SJCRH30 (cell line): ENCODE data around the gene METTL21C. TPM values are rescaled to one million over a fixed set of nuclear protein-coding genes. Genes with fewer than 3 reads are reported as not detected.
A peak's percentile ranks its signal among the peaks of the same experiment; 100 is the strongest.

Experiments
- DNase-seq, 2 experiments: peaks; one replicate each; pipeline ENCODE4 v3.0.0-alpha.2; 2015 to 2020
- H3K27ac ChIP-seq: fragments of 250-450 bp; sonication (Bioruptor Pico); 2 replicates; pipeline ENCODE4 v1.5.1; 2020; ENCODE audit warnings: mild to moderate bottlenecking, moderate library complexity
- H3K27me3 ChIP-seq: fragments of 250-450 bp; sonication (Bioruptor Pico); 2 replicates; pipeline ENCODE4 v1.5.1; 2020; ENCODE audit warnings: mild to moderate bottlenecking, moderate library complexity
- H3K36me3 ChIP-seq: fragments of 250-450 bp; sonication (Bioruptor Pico); 2 replicates; pipeline ENCODE4 v1.5.1; 2020; ENCODE audit warnings: mild to moderate bottlenecking, moderate library complexity
- H3K4me1 ChIP-seq: fragments of 250-450 bp; sonication (Bioruptor Pico); 2 replicates; pipeline ENCODE4 v1.5.1; 2020; ENCODE audit warnings: mild to moderate bottlenecking, moderate library complexity
- H3K4me3 ChIP-seq: fragments of 250-450 bp; sonication (Bioruptor Pico); 2 replicates; pipeline ENCODE4 v1.5.1; 2020; ENCODE audit warnings: mild to moderate bottlenecking, moderate library complexity
- H3K9me3 ChIP-seq: fragments of 250-450 bp; sonication (Bioruptor Pico); replicated peaks from 2 replicates; pipeline ENCODE4 v1.5.1; 2020; ENCODE audit warnings: mild to moderate bottlenecking, moderate library complexity
- total RNA-seq: library from RNA; depleted of rRNA; stranded (reverse); fragments of >200 nt; shearing (Covaris generic); gene quantifications from 2 replicates; pipeline ENCODE4 v1.2.3, GENCODE V29; 2014

METTL21C gene
- total RNA-seq, 1 experiment from 2014 or later, result not detected

DNA sequence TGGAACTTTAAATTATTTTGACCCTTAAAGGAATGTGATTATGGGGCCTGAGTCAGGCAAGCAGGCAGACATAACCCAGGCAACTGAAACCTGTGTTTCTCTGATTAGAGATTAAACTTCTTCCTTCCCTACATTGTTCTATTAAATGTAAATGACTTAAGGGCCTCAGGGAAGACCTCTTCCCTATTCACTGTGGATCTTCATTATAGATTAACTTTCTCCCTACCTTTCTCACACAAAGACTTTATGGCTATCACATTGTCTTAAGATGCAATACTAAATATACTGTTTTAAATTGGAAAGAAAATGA, 8.8 kb upstream of the METTL21C start:
- Histone ChIP-seq H3K27me3 (no peaks in the 10 kb centered on the region), H3K36me3 (no peaks in the 10 kb centered on the region), H3K4me3 (no peak overlapping the region), H3K9me3 (0 out of 2 replicates have a peak, but pooled peaks cover under 1% of the 10 kb centered on the region), H3K27ac (no peak overlapping the region), H3K4me1 (peaks cover 23% of the 10 kb centered on the region)
- DNase-seq, result no peak

DNA sequence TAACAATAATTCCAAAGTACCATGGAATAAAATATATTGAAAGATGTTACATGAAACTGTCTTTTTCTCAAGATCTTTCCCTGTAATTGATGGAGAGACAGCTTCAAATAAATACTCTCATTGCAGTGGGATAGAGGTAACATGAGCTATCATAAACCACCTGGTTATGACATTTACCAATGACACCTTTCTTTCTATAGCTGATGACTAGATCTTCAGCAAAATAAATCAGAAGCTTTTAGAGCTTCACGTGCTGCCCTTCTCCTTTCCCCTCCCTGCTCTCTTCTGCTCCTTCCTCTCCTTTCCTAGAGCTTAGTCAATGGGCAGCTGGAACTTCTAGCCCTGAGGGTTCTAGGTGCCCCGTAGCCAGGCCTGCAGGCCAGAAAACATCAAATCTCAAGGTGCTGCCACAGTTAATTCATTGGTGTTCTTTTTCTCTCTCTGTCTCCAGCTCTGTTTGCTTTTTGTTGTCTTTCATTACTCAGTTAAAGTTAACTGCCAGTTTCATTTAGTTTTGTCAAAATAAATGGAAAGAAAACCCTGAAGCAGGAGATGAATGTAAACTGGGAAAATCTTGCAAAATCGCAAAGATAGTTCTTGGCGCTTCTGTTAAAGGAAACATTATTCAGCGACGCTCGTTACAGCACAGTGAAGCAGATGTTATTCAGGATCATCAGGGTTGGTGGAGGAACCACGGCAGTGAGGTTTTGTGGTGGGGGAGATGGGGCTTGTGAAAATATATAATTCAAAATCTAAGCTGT, 8.3 kb upstream of the METTL21C start:
- Histone ChIP-seq H3K4me1 (peaks cover 22% of the 10 kb centered on the region), H3K4me3 (no peak overlapping the region), H3K27me3 (no peaks in the 10 kb centered on the region)

DNA sequence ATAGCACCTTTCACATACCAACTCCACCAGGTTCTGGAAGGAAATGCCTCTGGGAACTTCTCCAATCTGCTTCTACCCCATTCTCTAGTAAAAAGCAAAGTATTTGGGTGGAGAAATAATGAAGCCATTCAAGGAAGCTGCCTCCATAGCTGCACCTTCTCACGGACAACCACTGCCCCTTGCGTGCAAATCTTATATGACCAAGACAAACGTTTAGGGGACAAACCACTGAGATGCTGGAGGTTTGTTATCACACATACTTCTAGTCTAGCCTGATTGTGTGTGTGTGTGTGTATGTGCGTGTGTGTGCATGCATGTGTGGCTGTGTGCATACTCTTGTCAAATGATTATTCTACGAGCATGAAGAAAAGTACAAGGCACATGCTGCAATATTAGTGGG, 6.5 kb upstream of the METTL21C start:
- Histone ChIP-seq H3K27me3 (no peaks in the 10 kb centered on the region), H3K9me3 (0 out of 2 replicates have a peak, but pooled peaks cover 2% of the 10 kb centered on the region), H3K36me3 (no peaks in the 10 kb centered on the region), H3K27ac (no peak overlapping the region), H3K4me3 (no peak overlapping the region), H3K4me1 (peaks cover 8% of the 10 kb centered on the region; the same call in 1 of the 2 replicates)
- DNase-seq, result no peak

More for the DNA sequence above, 8.3 kb upstream of the METTL21C start:
- DNase-seq, result no peak
- Histone ChIP-seq H3K36me3 (no peaks in the 10 kb centered on the region), H3K27ac (no peak overlapping the region), H3K9me3 (0 out of 2 replicates have a peak, but pooled peaks cover 2% of the 10 kb centered on the region)

DNA sequence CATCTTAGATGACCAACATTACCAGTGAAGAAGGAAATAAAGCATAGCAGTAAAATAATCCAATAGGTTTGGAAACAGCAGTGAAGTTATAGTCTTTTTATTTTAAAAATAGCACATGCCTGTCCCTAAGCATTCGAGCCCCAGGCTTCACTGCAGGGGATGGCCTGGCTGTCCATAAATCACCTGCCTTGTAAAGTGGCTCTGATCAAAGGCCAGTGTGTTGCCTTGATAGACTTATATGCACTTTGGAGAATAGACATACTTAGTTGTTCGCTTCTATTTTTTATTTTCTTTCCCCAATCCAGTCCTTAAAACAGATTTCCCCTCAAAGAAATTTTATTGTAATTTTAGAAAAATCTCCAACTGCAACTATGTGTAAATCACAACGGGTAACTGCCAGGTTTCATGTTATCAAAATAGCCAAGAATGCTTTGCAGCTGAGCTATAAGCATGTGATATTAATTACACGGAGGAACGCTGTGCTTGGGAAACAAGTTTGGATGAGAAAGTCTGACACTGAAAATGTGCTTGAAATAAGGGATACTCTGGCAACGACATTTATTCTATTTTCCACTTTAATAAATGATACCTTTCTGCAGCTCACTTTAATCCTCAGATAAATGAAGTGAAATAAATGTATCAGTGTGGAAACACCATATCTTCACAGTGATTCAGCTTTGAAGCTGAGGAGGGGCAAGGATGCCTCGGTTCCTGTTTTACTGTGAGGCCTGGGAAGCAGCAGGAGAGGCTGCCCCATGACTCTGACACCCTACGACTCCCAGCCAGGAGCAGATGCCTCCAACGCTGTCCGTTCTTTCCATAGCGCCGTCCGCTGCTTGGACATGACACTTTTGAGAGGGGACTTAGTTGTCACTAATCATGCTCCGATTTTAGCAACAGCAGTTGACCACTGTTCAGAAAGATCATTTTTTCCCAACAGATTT, 5.5 kb upstream of the METTL21C start:
- Histone ChIP-seq H3K27me3 (no peaks in the 10 kb centered on the region), H3K4me3 (no peak overlapping the region), H3K9me3 (0 out of 2 replicates have a peak, but pooled peaks cover 2% of the 10 kb centered on the region), H3K27ac (no peak overlapping the region), H3K36me3 (no peaks in the 10 kb centered on the region), H3K4me1 (peaks cover 7% of the 10 kb centered on the region; the same call in 1 of the 2 replicates)
- DNase-seq, result no peak

DNA sequence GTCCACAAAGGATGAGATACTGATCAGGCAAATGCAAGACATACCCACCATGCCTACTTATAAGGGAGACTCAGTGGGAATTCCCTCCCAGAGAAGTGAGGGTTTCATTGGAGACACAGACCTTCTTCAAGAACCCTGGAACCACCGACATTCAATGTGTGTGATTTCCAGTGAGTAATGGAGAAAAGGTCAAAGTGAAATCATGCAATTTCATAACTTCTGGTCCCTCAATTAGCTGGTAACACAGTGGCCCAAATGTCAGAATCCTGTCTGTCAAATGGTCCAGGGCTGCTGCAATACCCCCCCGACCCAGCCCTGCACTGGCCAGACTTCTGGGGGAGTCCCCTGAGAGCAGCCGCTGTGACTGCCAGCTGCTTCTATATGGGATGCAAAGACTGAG, 4.7 kb upstream of the METTL21C start:
- H3K4me1 ChIP-seq, result no peaks in the 10 kb centered on the region
- no peak overlapping the region for H3K27ac ChIP-seq
- DNase-seq, result no peak
- 0 out of 2 replicates have a peak, but pooled peaks cover 2% of the 10 kb centered on the region for H3K9me3 ChIP-seq
- no peaks in the 10 kb centered on the region for H3K36me3 ChIP-seq
- H3K27me3 ChIP-seq, result no peaks in the 10 kb centered on the region
- H3K4me3 ChIP-seq, result no peak overlapping the region

DNA sequence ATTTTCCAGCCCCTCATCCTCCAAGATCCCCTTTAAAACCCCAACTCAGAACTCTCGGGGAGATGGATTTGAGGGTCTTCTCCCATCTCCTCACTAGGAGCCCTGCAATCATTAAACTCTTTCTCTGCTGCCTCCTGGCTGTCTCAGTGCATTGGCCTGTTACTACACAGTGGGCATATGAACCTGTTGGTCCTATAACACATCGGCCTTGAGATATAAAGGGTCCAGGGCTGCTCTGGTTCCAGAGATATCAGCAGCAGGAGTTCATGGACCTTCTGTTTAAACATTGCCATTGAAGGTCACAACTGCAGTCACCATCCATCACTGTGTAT, 3.8 kb upstream of the METTL21C start:
- Histone ChIP-seq H3K27me3 (no peaks in the 10 kb centered on the region), H3K4me1 (no peaks in the 10 kb centered on the region; the same call in 1 of the 2 replicates), H3K27ac (no peak overlapping the region), H3K9me3 (0 out of 2 replicates have a peak, but pooled peaks cover 2% of the 10 kb centered on the region), H3K36me3 (no peaks in the 10 kb centered on the region), H3K4me3 (no peak overlapping the region)
- DNase-seq, result no peak

DNA sequence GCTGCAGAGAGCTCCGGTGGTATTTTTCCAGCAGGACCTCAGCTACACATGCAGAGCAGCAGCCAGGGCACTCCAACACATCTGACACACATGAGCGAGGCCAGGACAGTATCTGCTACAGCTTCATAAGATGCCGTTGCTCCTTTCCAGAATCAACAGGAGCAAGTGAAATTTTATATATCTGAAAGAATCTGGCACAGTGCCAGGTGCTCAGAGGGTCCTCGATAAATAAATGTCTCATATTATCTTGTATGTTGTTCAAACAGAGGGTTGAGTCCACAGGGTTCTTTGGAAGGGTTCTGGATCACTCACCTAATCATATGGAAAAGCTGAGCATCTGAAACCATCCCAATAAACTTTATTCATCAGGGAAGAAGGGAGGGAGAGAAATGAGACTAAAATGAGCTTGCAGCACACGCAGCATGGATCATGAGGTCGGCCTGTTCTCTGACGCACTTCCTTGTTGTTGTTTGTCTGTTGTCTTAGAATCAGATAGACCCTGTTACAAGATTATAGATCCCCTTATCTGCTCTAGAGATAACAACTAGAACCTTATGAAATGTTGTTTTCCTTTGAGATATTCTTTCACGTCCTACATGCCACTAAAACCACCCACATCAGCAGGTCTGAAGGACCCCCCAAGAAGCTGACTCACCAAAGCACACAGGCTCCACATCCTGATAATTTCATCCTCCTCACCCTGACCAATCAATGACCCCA, 3.2 kb upstream of the METTL21C start:
- H3K36me3 ChIP-seq, result no peaks in the 10 kb centered on the region
- no peak for DNase-seq
- H3K9me3 ChIP-seq, result 0 out of 2 replicates have a peak, but pooled peaks cover 2% of the 10 kb centered on the region
- no peaks in the 10 kb centered on the region for H3K27me3 ChIP-seq
- no peak overlapping the region for H3K4me3 ChIP-seq
- H3K4me1 ChIP-seq, result peaks cover 2% of the 10 kb centered on the region; the same call in 1 of the 2 replicates
- H3K27ac ChIP-seq, result no peak overlapping the region

DNA sequence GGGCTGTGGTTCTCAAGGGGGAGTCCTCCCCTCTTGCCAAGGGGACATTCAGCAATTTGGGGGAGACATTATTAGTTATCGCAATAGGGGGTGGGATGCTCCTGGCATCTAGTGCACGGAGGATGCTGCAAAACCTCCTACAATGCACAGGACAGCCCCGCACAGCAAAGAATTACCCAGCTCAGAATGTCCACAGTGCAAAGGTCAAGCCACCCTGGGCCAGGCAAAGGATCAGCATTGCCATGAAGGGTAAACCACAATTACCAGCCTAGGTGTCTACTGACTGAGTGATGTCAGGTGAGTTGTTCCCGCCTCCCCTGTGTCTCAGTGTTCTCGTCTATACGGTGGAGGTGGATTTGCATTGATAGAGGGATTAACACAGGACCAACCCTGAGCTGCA, 2.4 kb upstream of the METTL21C start:
- H3K36me3 ChIP-seq, result no peaks in the 10 kb centered on the region
- DNase-seq, result no peak
- 0 out of 2 replicates have a peak, but pooled peaks cover 2% of the 10 kb centered on the region for H3K9me3 ChIP-seq
- no peak overlapping the region for H3K4me3 ChIP-seq
- peaks cover 2% of the 10 kb centered on the region; the same call in 1 of the 2 replicates for H3K4me1 ChIP-seq
- no peaks in the 10 kb centered on the region for H3K27me3 ChIP-seq
- no peak overlapping the region for H3K27ac ChIP-seq

DNA sequence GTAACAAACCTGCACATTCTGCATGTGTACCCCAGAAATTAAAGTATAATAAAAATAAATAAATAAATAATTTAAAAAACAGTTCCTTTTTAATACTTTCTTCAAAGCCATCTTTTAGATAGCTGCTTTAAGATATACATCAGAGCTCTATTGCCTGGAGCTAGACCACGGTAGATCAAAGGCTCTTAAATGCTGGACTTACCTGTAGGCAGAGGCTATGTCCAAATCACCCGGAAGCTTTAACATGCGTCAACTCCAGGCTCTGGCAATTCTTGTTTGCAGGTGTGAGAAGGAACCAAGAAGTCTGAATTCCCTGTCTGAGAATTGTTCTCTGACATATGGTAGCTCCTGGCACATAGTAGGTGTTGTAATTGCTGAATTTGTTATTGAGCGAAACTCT, 1.6 kb upstream of the METTL21C start:
- Histone ChIP-seq H3K4me1 (peaks cover 2% of the 10 kb centered on the region; the same call in 1 of the 2 replicates), H3K4me3 (no peak overlapping the region), H3K27me3 (no peaks in the 10 kb centered on the region), H3K36me3 (no peaks in the 10 kb centered on the region), H3K27ac (no peak overlapping the region), H3K9me3 (0 out of 2 replicates have a peak, but pooled peaks cover 2% of the 10 kb centered on the region)
- no peak for DNase-seq

DNA sequence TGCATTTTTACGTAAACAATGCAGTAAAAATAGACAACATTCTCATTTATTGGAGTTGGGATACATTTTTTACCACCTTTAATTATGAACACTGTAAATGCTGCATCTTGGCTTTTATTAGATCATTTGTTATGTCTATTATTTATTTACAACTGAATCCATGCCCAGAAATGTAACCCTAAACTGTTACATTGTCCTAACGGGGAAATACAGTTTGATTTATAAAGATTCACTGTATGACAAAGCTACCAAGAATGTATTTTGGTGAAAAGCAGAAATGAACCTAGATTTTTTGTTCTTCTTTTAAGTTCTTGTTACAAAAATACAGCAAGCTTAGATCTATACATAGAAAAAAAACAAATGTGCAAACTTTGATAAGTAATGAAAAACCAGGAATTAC, 1.1 kb downstream of the METTL21C start:
- H3K27ac ChIP-seq, result no peak overlapping the region
- H3K4me3 ChIP-seq, result no peak overlapping the region
- H3K4me1 ChIP-seq, result peaks cover 2% of the 10 kb centered on the region; the same call in 1 of the 2 replicates
- no peaks in the 10 kb centered on the region for H3K36me3 ChIP-seq
- no peak for DNase-seq
- 0 out of 2 replicates have a peak, but pooled peaks cover 2% of the 10 kb centered on the region for H3K9me3 ChIP-seq
- H3K27me3 ChIP-seq, result no peaks in the 10 kb centered on the region

DNA sequence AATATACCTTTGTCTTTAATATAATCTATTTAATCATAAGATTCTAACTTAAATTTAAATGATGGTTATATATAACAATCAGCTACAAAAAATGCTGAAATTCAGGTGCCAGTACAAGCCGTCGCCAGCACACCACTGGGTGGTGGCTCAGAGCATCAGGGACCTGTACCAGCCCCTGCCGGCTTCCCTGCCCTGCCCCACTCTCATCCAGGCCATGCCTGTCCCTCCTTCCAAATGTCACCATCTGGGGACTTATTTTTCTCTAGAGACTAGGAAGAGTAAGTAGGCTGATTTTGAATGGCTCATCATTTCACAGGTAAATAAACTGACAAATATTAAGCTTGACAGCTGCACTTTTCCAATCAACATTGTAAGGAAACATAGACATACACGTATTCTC, 1.6 kb downstream of the METTL21C start:
- no peak overlapping the region for H3K4me3 ChIP-seq
- peaks cover 2% of the 10 kb centered on the region; the same call in 1 of the 2 replicates for H3K4me1 ChIP-seq
- no peaks in the 10 kb centered on the region for H3K36me3 ChIP-seq
- DNase-seq, result no peak
- H3K27ac ChIP-seq, result no peak overlapping the region
- no peaks in the 10 kb centered on the region for H3K9me3 ChIP-seq
- H3K27me3 ChIP-seq, result no peaks in the 10 kb centered on the region

DNA sequence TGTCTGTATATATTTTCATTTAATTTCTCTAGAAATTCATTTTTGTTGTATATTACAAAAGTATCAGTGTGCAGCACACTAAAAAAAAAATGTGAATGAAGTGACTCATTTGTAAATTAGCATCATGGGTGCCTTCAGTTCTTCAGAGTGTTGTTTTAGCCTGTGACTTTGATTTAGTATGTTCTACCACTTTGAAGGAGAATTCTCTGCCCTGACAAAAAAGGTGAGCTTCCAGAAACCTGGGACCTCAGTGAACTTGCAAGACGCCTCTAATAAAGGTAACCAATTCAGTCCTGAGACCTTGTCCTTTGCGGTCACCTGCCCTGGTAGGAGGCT, 2.4 kb downstream of the METTL21C start:
- Histone ChIP-seq H3K9me3 (no peaks in the 10 kb centered on the region), H3K27me3 (no peaks in the 10 kb centered on the region), H3K36me3 (no peaks in the 10 kb centered on the region), H3K27ac (no peak overlapping the region), H3K4me1 (peaks cover 2% of the 10 kb centered on the region; the same call in 1 of the 2 replicates), H3K4me3 (no peak overlapping the region)
- no peak for DNase-seq

DNA sequence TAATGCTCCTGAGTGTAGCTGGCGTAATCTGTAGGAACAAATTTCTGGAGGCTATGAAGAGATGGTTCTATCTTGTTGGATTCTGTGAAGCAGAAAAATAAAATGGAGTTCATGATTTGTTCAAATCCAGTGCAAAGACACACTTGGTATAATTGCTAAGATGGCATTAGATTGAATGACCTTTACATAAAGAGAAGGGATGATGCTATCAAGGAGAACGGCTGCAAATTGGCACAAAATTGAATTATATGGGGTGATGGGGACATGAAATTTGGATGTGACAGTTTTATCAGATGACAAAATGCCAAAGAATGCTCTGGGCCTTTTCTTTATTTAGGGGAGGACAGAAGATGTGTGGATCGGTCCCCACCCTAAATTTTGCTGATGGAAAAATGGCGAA, 4.0 kb downstream of the METTL21C start:
- H3K36me3 ChIP-seq, result no peaks in the 10 kb centered on the region
- H3K9me3 ChIP-seq, result no peaks in the 10 kb centered on the region
- peaks cover 2% of the 10 kb centered on the region; the same call in 1 of the 2 replicates for H3K4me1 ChIP-seq
- DNase-seq, result no peak
- no peaks in the 10 kb centered on the region for H3K27me3 ChIP-seq
- H3K27ac ChIP-seq, result no peak overlapping the region
- no peak overlapping the region for H3K4me3 ChIP-seq

DNA sequence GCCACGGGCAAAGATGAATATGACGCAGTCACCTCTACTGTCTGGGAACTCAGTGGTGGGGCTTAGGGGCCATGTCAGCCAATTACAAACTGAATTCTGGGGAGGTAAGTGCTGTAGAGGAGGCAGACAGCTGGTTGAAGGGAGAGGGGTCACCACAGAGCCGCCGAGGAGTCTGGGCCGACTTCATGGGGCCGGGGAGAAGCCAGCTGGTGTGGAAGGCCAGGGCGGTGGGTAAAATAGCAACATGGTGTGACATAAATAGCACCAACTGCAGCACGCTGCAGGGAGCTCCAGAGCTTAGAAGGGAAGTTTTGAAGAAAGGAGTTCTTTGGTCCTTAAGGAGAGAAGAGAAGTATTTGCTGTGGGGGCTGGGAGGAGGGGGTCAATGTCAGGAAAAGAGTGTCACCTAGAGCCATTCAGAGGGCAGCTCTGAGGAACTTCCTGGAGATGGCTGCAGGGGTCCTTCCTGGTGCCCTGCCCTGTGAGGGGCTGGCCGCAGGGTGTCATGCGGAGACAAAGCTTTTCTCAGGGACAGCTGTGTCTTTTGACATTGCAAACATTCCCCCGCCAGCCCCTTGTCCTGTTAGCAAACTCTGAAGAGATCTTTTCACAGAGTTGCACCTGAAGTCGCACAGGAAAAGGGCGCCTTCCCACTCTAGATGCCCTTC, 6.4 kb downstream of the METTL21C start:
- Histone ChIP-seq H3K4me3 (no peak overlapping the region), H3K27ac (no peak overlapping the region)

More for the DNA sequence above, 6.4 kb downstream of the METTL21C start:
- H3K36me3 ChIP-seq, result no peaks in the 10 kb centered on the region
- H3K4me1 ChIP-seq, result peaks cover under 1% of the 10 kb centered on the region; the same call in 1 of the 2 replicates
- no peaks in the 10 kb centered on the region for H3K27me3 ChIP-seq
- peak; percentile 45 to 48 for DNase-seq
- H3K9me3 ChIP-seq, result no peaks in the 10 kb centered on the region
